ENCODE data around the gene TMEM214.

GRCh38 chr2:26998323-26998722 is 34.4 kb upstream of the TMEM214 start:
- no peak for TF ChIP-seq CTCF (IDR thresholded peaks at IDR 0.05)
- TF ChIP-seq POLR2A (IDR thresholded peaks at IDR 0.05), result no peak
